LNCAP (cell line): ENCODE results near the gene SLC25A21.

Experiments
- TF ChIP-seq, protein P1 (sequence below): fragments of 450-650 bp; IDR thresholded peaks from 2 replicates; pipeline ENCODE4 v1.5.1; 2017; ENCODE audit warnings: mild to moderate bottlenecking

The SLC25A21 gene

DNA sequence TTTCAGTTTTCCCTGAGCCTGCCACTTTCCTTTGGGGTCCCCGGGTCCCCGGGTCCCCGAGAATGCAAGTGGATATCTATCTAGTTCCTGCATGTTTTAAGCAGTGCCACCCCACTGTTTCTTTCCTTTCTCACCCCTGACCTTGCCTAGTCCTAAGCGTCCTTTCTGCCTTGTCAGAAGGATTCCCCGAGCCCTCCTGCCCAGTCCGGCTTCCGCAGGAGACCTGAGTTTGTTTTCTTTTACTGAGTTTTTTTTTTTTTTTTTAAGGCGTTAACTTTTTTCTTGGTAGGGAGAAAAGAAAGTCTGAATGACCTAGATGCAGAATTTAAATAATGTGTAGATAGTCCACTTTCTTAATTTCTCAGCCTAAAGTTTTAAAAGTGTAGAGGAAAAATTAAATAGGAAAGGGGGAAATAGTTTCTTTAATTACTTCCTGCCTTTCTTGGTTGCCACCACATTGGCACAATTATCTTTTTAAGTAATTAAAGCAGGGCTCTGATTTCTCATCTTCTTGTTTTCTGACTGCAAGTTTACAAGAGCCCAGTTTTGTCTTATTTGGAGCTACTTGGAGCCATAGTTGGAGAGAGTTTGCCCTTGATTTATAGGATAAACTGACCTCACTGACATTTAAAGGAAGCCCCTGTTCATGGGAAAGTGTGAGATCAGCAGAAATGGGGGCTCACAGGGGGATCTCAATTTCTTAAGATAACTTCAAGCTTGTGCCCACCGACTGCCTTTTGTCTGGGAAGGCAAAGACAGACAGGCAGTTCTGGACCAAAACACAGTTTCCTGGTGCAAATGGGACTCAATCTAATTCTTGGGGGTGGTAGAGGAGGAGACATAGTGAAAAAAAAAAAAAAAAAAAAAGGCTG is 507.8 kb downstream of the SLC25A21 start:
- TF ChIP-seq, protein P1, sequence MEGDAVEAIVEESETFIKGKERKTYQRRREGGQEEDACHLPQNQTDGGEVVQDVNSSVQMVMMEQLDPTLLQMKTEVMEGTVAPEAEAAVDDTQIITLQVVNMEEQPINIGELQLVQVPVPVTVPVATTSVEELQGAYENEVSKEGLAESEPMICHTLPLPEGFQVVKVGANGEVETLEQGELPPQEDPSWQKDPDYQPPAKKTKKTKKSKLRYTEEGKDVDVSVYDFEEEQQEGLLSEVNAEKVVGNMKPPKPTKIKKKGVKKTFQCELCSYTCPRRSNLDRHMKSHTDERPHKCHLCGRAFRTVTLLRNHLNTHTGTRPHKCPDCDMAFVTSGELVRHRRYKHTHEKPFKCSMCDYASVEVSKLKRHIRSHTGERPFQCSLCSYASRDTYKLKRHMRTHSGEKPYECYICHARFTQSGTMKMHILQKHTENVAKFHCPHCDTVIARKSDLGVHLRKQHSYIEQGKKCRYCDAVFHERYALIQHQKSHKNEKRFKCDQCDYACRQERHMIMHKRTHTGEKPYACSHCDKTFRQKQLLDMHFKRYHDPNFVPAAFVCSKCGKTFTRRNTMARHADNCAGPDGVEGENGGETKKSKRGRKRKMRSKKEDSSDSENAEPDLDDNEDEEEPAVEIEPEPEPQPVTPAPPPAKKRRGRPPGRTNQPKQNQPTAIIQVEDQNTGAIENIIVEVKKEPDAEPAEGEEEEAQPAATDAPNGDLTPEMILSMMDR, result no peak

DNA sequence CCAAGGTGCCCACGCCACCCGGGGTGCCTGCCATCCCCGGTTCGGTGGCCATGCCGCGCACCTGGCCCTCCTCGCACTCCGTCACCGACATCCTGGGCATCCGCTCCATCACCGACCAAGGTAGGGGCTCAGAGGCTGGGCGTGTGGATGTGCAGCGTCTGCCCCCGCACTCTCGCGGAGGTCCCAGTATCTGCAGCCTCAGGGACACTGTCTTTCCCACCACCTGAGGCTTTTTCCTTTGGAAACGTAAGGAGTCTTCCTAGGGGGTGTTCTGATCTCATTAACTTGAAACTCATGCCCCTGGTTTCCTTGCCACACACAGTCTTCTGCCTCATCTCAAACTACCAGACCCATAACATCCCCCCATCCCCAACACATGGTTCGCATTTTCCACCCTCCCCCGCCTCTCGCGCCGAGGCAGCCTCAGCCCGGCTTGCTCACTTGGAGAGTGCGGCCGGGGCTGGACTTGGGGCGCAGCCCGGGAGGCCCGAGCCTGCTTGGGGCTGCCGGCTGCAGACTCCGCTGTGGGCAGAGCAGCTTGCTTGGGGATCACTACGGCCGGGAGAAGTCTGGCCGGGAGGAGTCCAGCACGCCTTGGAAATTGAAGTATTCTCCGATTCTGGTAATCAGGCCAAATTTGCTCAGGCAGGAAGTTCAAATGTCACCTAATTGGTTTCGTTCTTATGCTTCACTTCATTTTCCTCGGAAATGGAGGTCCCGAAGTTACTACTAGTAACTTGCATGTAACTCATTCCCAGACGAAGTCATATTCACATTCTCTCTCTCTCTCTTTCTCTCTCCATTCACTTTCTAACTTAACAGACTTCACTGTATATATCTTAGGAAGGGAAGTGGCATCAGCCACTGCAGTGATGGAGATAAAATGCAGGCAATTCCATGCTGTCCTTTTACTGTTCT is 508.7 kb downstream of the SLC25A21 start:
- TF ChIP-seq, protein P1, result no peak

DNA sequence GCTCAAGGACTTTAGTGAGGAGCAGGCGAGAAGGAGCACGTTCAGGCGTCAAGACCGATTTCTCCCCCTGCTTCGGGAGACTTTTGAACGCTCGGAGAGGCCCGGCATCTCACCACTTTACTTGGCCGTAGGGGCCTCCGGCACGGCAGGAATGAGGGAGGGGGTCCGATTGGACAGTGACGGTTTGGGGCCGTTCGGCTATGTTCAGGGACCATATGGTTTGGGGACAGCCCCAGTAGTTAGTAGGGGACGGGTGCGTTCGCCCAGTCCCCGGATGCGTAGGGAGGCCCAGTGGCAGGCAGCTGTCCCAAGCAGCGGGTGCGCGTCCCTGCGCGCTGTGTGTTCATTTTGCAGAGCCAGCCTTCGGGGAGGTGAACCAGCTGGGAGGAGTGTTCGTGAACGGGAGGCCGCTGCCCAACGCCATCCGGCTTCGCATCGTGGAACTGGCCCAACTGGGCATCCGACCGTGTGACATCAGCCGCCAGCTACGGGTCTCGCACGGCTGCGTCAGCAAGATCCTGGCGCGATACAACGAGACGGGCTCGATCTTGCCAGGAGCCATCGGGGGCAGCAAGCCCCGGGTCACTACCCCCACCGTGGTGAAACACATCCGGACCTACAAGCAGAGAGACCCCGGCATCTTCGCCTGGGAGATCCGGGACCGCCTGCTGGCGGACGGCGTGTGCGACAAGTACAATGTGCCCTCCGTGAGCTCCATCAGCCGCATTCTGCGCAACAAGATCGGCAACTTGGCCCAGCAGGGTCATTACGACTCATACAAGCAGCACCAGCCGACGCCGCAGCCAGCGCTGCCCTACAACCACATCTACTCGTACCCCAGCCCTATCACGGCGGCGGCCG is 509.6 kb downstream of the SLC25A21 start:
- TF ChIP-seq, protein P1, result no peak

DNA sequence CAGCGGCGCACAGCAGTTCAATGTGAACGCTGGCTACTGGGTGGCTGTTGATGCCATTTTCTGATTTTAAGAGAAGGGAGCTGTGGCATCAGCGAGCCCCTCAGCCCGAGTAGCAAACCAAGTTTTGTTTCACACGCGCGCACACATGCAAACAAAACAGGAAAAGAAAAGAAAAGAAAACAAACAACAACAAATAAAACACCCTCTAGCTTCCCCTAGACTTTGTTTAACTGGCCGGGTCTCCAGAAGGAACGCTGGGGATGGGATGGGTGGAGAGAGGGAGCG is 510.2 kb downstream of the SLC25A21 start:
- TF ChIP-seq, protein P1, result no peak

DNA sequence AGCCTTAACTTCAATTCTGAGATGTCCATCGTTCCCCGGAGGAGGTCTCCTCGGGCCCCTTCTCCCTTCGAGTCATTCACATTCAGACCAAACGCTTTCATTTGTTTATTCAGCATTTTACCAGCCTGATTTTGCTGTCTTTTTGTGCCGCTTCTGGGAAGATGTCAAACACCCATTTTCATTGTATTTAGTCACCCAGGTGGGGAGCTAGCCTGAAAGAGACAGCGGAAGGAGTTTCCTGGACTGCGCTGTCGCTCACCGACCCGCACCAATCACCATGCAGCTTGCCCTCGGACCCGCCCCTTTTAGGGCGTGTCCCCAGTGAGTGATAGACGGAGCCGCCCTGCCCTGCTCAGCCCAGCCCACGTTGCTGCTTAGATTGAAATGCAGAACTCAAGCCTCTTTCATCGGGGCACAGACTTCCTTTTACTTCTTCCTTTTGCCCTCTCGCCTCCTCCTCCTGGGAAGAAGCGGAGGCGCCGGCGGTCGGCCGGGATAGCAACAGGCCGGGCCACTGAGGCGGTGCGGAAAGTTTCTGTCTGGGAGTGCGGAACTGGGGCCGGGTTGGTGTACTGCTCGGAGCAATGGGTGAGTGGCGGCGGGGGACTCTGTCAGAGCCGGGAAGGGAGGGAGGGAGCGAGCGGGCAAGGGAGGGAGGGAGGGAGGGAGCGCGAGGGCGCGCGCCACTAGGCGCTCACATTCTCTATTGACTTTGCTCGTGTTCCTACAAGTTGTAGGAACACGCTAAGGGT is 510.7 kb downstream of the SLC25A21 start, which contains the start of gene PAX9:
Gene PAX9, plus strand, starts transcription at position 355 of the 752 bp plus-strand sequence. Its CDS starts 230 bp downstream, at position 585.
- TF ChIP-seq, protein P1, result no peak

DNA sequence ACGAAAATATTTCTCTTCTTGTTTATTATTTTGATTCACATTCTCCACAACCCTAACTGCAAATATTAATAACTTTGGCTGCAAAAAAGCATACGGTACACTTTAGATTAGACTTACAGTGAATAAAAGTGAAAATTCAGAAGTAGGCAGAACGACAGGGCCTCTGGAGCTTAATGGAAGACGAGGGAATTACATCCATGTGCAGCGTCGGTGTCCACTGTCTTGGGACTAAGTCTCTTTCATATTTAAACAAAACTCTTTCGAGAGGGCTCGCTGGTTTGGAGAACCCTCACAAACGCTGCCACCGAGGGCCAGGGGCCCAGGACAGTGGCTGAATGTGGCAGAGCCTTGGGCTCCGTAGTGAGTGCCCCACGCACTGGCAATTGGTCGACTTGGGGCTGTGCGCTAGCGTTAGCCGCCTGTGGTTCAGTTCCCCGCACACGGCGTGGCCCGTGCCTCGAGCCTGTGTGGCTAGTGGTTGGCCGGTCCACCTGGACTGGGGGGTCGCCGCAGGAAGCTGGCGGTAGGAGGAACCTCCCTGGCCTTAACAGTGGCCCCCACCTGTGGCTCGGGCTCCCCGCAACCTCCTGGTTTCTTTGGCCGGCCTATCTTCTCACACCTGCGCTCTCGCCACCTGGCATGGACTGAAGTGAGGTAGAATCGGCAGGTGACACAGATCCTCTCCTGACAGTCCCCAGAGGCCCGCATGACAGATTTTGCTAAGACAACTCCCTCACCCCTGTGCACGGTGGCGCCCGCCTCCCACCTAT is 511.5 kb downstream of the SLC25A21 start:
- TF ChIP-seq, protein P1, result no peak
